ENCODE data around the gene BATF3.

The BATF3 gene

GRCh38 chr1:212702672-212703071 is 3.0 kb upstream of the BATF3 start:
- no peak for DNase-seq

- DNase-seq = no peak
These were observed 2.3 kb upstream of the BATF3 start for GRCh38 chr1:212701910-212702309.

- DNase-seq = no peak
These were observed 1.5 kb upstream of the BATF3 start for GRCh38 chr1:212700892-212701819.

GRCh38 chr1:212700223-212700891 is 717 bp upstream of the BATF3 start:
- DNase-seq = no peak

- peak; percentile 61 for DNase-seq
These were observed 476 bp downstream of the BATF3 start for GRCh38 chr1:212699104-212699624.

- no peak for DNase-seq
These were observed 1.1 kb downstream of the BATF3 start for GRCh38 chr1:212698467-212699103.

- no peak for DNase-seq
These were observed 2.8 kb downstream of the BATF3 start for GRCh38 chr1:212696721-212697331.

GRCh38 chr1:212692774-212693644 is 6.6 kb downstream of the BATF3 start:
- no peak for DNase-seq

- DNase-seq = no peak
These were observed 8.0 kb downstream of the BATF3 start for GRCh38 chr1:212691561-212692071.

DNA sequence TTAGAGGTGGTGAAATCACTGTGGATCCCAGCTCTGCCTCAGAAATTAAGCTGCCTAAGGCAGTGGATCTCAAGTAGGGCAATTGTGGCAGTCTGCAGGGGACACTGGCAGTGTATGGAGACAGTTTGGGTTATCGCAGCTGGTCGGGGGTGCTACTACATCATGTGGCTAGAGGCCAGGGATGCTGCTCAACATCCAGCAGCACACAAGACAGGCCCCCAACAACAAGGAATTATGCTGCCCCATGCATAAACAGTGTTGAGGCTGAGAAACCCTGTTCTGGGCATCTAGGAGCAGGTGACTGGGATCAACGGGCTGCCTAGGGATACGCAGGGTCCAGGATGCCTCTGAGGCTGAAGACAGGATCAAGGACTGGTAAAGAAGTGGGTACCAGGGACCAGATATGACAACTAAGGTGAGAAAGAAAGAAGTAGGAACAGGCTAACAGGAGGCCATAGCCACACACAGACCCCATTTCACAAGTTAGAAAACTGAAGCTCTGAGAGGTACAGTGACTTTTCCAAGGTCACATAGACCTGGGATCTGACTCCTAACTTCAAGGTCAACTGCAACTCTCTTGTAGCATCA is 8.7 kb downstream of the BATF3 start:
- no peak for DNase-seq

DNA sequence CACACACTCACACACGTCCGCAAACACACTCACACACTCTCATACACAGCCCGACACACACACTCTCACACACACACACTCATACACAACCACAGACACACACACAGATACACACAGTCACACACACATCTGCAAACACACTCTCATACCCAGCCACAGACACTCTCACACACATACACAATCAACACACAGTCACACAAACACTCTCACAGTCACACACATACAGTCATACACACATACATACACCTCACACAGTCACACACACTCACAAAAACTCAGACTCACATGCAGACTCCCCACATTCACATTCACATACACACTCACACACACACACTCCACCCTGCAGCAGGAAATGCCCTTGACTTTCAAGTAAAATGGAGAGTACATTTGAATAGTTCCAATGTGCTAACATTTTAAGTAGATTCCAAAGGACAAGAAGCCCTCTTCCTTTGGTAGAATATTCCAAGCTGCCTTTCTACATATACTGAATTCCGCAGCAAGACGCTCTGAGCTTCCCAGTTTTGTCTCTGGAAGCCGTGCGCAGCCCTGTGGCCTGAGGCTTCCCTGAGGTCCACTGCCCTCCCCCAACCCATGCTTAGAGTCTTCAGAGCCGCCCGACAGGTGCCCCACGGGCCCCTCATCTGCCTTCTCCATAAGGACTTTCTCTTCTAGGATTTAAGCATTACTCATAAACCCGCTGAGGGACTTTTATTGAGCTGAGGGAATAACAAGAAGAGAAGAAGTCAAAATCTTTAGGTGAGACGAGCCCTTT is 9.7 kb downstream of the BATF3 start:
- no peak for DNase-seq

DNA sequence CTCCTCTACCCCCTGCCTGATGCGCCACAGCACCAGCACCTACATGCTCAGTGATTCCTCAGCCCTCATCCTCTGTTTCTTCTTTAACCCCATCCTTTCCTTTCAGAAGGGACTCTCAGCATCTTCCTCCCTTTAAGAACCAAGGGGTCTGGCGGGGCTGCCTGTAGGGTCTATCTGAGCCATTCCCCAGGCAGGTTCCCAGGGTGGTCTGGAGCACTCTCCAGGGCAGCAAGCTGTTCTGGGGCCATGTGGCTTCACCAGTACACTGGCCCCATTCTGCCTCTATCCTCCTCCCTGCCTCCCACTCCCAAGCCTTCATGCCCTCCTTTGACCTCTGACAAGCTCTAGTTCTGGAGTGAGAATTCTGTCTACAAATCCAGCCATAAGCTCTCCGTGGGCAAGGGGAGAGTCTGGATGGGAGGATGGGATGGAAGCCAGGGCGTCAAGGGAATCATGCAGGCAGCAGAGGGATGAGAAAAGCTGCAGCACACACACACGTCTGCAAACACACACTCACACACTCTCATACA is 10.4 kb downstream of the BATF3 start:
- DNase-seq = no peak

- no peak for DNase-seq
These were observed 11.1 kb downstream of the BATF3 start for GRCh38 chr1:212688341-212689047.

DNA sequence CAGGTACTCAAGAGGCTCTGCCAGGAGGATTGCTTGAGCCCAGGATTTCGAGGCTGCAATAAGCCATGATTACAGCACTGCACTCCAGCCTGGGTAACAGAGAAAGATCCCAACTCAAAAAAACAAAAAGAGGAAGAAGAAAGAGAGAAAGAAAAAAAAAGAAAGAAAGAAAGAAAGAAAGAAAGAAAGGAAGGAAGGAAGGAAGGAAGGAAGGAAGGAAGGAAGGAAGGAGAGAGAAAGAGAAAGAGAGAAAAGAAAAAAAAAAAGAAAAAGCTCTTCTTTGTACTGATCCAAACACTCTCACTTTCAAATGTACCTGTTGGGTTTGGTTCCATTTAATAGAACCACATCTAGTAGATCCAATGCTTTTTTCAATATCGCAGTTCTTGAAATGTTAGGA is 11.8 kb downstream of the BATF3 start:
- no peak for DNase-seq

DNA sequence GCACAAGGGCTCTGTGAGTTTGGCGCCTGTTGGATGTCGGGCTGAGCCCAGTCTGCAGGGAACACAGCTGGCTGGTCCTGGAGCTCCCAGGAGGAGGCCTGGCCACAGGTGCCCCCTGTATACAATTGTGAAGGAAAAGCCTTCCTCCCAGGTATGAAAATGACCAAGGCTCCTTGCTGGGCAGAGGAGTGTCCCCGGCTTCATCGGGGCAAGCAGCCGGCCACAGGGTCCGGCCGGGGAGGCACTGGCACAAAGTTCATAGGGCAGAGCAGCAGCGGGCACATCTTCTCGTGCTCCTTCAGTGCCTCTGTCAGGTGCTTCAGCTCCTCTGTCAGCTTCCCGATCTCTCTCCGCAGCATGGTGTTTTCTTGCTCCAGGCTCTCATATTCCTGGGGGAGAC is 13.0 kb downstream of the BATF3 start:
- no peak for DNase-seq

- DNase-seq = no peak
These were observed 13.6 kb downstream of the BATF3 start for GRCh38 chr1:212686069-212686468.

DNA sequence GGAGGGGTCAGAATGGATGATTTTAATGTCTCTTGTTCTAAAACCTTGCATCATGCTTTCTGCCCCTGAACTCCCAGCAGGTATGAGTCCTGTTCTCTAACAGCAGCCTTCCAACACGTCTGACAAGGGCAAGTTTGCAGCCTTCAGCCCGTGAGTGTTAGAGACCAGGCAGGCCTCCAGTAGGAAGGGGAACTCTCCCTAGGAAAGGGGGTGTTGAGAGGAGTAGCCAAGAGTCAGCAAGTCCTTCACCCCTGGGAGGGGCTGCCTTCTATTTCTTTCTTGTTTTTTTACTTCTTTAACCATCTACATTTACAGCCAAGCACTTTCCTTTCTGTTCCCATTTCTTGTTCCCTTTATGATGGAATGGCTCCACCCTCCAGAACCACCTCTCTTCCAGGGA is 14.2 kb downstream of the BATF3 start:
- no peak for DNase-seq

DNA sequence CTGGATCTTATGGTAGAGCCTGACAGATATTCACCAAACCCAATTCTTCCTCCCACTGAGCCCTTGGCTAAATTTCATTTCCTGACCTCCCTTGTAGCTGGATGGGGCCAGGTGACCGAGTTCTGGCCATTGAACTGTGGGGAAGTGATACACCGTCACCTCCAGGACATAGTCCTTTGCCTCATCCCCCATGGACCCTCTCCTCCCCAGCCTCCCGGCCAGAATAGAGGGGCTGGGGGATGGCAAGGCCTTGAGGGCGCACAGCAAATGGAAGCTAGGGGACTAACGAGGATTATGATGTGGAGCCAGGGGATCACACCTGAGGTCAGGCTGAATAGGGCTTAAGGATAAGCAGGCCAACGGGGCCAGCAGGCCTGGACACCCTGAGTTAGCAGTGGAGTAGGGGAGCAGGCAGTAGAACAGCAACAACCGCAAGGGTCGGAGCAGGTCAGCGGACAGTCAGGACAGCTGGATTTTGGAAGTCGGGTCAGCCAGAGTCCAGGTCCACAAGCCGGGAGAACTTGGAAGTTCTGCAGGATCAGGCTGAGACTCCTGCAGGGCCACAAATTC is 15.0 kb downstream of the BATF3 start:
- DNase-seq = no peak

DNA sequence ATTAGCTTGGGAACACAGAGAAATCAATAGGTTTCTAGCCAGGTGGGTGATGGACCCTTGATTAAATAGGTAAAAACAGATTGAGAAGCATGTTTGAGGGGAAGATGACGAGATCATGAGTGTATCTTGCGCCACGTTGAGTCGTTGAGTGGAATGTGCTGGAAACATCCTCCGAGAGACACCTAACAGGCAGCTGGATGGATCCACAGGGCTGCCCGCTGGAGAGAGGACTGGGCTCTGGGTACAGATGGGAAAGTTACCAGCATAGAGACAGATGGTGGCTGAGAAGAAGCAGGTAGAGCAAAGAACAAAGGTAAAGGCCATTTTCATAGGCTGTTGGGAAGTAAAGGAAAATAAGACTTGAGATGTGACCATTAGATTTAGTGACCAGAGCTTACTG is 15.6 kb downstream of the BATF3 start:
- DNase-seq = no peak
